AG04450 (cell line): ENCODE data around the gene CHMP4B. TPM values are rescaled to one million over a fixed set of nuclear protein-coding genes. Genes with fewer than 3 reads are reported as not detected.

Source experiments
- CTCF ChIA-PET: fragments of 300-600, 350-600 bp; formaldehyde crosslinking; extraction: SDS; loops from one replicate; lab custom pipeline; 2022; ENCODE audit warnings: antibody characterized with exemption, inconsistent platforms; lab: Charles Lee
- POLR2A ChIA-PET: fragments of 350-600 bp; formaldehyde crosslinking; extraction: SDS; loops from one replicate; lab custom pipeline; 2021; ENCODE audit warnings: antibody characterized with exemption, inconsistent platforms; lab: Yijun Ruan, JAX
- DNase-seq: peaks from one replicate; pipeline ENCODE4 v3.0.0-alpha.2; 2011; ENCODE audit warnings: low read depth, low spot score
- H3K27ac ChIP-seq: one replicate; pipeline ENCODE4 v1.5.1; 2012; ENCODE audit warnings: low read depth, low read length, control low read depth
- H3K27me3 ChIP-seq: one replicate; pipeline ENCODE4 v1.6.0; 2012; ENCODE audit warnings: low read length; ENCODE audit not compliant: control insufficient read depth, insufficient read depth
- H3K4me3 ChIP-seq: 2 replicates; pipeline ENCODE4 v1.5.1; 2011; ENCODE audit warnings: mild to moderate bottlenecking, low read depth, low read length, control low read depth
- H3K9me3 ChIP-seq: 2 replicates; pipeline ENCODE4 v1.5.1; 2012; ENCODE audit warnings: low read length; ENCODE audit not compliant: control insufficient read depth, insufficient read depth
- CTCF ChIP-seq: IDR thresholded peaks from 2 replicates; pipeline ENCODE4 v1.5.1; 2011; ENCODE audit warnings: low read depth, low read length, control low read depth, inconsistent platforms
- polyA plus RNA-seq: library from polyadenylated mRNA; depleted of rRNA; stranded (reverse); fragments of >200 nt; gene quantifications from 2 replicates; pipeline ENCODE4 v1.2.3, GENCODE V29; 2011

CHMP4B gene
- polyA plus RNA-seq, 1 experiment, result 97.4 TPM

- no peaks in the 10 kb centered on the region for H3K27me3 ChIP-seq
- no peak overlapping the region for H3K27ac ChIP-seq
- ChIA-PET CTCF (interaction anchor here (6.4 kb wide), 1 partner anchor 211 kb away, joined by 84 read pairs; no protein-coding TSS in a partner anchor), POLR2A (no interaction called here)
- H3K9me3 ChIP-seq, result no peaks in the 10 kb centered on the region
- no peak for TF ChIP-seq CTCF
- no peak overlapping the region for H3K4me3 ChIP-seq
- DNase-seq, result no peak
Measured at GRCh38 chr20:33858666-33859065, 47.5 kb downstream of the CHMP4B start.

- H3K27me3 ChIP-seq, result no peaks in the 10 kb centered on the region
- TF ChIP-seq CTCF, result no peak
- no peaks in the 10 kb centered on the region for H3K9me3 ChIP-seq
- CTCF ChIA-PET, result interaction anchor here (0.6 to 6.4 kb wide), 2 partner anchors 210 to 271 kb away, joined by 4 to 84 read pairs; no protein-coding TSS in a partner anchor
- no peak overlapping the region for H3K27ac ChIP-seq
- H3K4me3 ChIP-seq, result no peak overlapping the region
- POLR2A ChIA-PET, result no interaction called here
- DNase-seq, result no peak
Measured at GRCh38 chr20:33859157-33859695, 48.1 kb downstream of the CHMP4B start.

- POLR2A ChIA-PET, result no interaction called here
- TF ChIP-seq CTCF, result no peak
- DNase-seq, result no peak
- no peaks in the 10 kb centered on the region for H3K9me3 ChIP-seq
- CTCF ChIA-PET, result interaction anchor here (0.6 to 6.4 kb wide), 2 partner anchors 210 to 270 kb away, joined by 4 to 84 read pairs; no protein-coding TSS in a partner anchor
- no peak overlapping the region for H3K27ac ChIP-seq
- no peaks in the 10 kb centered on the region for H3K27me3 ChIP-seq
- H3K4me3 ChIP-seq, result no peak overlapping the region
Measured at GRCh38 chr20:33859751-33860150, 48.6 kb downstream of the CHMP4B start.

- ChIA-PET CTCF (interaction anchor here (1.0 to 6.4 kb wide), 3 partner anchors 12 to 269 kb away, joined by 3 to 84 read pairs (median 4); no protein-coding TSS in a partner anchor), POLR2A (no interaction called here)
Measured at GRCh38 chr20:33861458-33861857, 50.3 kb downstream of the CHMP4B start.

More at GRCh38 chr20:33861458-33861857, 50.3 kb downstream of the CHMP4B start:
- no peak for DNase-seq
- TF ChIP-seq CTCF, result no peak
- no peaks in the 10 kb centered on the region for H3K9me3 ChIP-seq
- H3K27me3 ChIP-seq, result no peaks in the 10 kb centered on the region
- no peak overlapping the region for H3K4me3 ChIP-seq
- H3K27ac ChIP-seq, result no peak overlapping the region
